GOT3 (cell line): ENCODE data around the gene RFX8.
"Not testable (repeated sequence)": the region's sequence is repeated elsewhere in the genome, so short reads cannot be mapped to it uniquely, and the experiment has no call there.

Source experiments
- DNase-seq: peaks from one replicate; lab custom pipeline; 2025; ENCODE audit warnings: mixed read lengths; lab: John Stamatoyannopoulos, UW

The RFX8 gene

DNA sequence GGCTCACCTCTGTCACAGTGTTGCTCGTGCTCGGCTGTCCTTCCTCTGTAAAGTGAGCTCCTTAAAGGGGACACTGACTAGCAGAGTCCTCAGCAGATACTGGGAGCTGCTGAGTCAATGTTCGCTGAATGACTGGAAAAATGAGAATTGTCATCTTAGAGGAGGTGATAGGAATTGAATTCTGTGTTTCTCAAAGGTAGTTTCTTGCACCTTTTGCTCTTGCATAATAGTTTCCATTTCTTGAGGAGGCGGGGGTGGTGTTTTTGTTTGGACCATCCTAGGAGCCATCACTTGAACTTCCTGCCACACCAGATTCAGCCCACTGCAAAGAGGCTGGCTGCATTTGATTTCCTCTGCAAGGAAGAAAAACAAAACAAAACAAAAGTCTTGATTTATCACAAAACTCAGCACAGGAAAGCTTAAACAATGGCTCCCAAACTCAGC, 11.4 kb upstream of the RFX8 start:
- no peak for DNase-seq

DNA sequence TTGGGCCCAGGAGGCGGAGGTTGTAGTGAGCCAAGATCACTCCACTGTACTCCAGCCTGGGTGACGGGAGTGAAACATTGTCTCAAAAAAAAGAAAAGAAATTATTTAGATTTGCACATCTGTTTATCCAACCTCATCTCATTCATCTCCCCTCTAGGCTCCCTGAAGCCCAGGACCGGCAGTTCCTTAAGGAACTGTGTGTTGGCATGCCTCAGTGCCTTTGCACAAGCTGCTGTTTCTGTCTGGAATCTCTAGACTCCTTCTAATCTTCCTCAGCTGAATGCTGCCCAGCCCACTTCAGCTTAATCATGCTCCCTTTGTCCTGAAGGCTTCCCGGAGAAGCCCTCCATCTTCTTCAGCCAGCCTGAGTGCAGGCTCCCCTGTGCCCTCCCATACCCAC, 10.9 kb upstream of the RFX8 start:
- no peak for DNase-seq

- no peak for DNase-seq
Measured at GRCh38 chr2:101480764-101481163, 5.9 kb upstream of the RFX8 start.

DNA sequence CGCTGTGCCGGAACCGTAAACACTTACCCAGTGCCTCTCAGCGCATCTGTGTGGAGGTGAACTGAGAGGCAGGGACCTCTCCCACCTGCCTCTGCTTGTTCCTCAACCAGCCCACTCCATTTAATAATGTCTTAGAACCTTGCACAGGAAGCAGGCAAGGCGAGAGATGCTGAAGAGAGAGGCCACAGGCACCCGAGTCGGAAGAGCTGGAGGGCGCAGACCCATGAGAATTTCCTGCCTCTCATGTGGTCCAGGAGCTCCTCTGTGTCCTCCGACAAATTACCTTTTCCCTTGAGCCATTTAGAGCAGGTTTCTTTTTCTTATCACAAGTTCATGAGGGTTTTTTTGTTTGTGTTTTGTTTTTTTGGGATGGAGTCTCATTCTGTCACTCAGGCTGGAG, 4.9 kb upstream of the RFX8 start:
- no peak for DNase-seq

DNA sequence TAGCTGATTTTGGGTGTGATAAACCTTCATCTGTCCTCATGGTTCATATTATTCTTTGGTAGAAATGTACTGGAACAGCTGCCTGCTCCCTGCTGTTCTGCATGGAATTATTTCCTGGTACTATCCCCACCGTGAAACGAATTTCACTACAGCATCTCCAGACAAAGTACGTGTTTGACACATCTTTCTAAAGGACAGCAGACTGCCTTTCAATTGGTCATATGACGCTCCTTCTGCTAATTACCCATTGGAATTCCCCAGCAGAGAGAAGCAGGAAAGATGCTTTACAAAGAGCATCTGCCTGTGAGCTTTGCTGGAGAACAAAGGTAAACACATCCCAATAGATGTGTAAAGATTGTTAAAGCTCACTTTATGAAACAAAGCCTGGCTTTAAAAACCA, 4.4 kb upstream of the RFX8 start:
- no peak for DNase-seq

- no peak for DNase-seq
Measured at GRCh38 chr2:101478181-101479001, 3.5 kb upstream of the RFX8 start.

- no peak for DNase-seq
Measured at GRCh38 chr2:101477556-101477955, 2.6 kb upstream of the RFX8 start.

DNA sequence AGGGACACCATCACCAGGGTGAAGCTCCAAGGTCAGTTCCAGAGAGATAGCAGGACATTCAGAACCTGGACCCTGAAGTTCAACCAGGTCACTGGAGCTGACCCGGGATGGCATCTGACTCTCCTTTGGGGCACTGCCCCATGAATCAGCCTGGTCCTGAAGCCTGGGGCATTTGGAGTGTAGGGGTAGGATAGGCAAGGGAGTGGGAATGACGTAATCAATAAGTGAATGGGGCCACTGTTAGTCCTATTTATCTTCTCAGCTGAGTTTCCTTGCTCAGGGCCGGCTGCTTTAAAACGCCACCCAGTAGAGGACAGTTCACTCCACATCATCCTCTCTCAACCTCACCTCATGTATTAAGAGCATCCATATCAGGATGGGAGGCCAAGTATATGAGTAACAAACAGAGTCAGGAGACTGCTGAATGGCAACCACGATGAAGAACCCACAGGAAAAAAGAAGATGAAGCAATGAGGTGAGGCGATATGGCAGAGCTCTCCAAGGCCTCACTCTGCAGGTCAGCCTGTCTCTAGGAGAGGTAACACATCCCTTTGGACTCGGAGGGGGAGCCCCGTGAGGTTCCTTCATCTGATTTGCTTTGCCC, 1.8 kb upstream of the RFX8 start:
- DNase-seq = no peak

DNA sequence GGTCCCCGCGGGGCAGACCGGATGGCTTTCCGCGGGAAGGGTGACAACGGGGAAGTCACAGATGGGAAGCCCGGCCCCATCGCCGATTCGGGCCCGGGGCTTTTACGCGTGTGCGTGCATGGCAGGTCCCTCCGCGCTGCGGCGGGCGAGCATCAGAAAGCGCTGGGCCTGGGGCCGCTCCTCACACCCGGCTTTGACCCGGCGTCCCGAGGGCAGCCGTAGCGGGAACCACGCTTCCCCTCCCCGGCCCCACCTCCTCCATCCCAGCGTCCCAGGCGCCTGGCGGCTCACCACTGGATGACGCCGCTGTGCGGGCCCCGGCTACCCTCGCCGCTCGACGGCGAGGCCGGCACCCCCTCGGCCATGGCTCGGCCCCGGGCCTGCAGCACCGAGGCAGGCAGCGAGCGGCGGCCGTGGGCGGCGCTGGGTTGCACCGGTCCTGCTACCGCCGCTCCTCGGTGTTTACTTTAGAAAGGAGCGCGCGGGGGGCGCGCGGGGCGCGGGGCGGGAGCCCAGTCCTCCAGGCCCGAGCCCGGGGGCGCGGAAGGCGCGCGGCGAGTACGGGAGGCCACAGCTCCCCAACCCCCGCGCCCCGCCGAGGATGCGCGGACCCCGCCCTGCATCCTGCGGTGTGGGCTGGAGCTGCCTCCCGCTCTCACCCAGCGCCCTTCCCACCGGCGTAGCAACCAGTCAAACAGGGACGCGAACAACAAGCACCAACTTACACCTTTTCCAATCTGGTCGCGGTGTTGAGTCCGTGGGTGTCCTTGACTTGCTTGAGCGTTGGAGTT, 806 bp downstream of the RFX8 start:
- DNase-seq = no peak

GRCh38 chr2:101473591-101473910, 1.4 kb downstream of the RFX8 start:
- DNase-seq = no peak

DNA sequence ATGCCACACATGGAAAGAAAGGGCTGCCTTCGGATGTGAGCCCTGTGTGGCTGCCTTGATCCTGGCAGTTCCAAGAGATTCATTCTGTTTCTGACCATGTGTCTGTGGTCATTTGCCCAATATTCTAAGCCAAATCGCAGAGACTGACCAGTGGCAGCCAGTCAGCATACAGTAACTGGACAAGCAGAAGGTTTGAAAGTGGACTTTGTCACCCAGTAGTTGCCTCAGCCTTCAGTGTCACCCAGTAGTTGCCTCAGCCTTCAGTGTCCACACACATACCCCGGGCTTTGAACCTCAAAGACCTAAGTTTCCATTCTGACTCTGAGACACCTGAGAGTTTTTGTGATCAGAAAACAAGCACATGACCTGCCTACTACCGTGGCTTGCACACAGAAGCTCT, 5.0 kb downstream of the RFX8 start:
- DNase-seq = no peak

DNA sequence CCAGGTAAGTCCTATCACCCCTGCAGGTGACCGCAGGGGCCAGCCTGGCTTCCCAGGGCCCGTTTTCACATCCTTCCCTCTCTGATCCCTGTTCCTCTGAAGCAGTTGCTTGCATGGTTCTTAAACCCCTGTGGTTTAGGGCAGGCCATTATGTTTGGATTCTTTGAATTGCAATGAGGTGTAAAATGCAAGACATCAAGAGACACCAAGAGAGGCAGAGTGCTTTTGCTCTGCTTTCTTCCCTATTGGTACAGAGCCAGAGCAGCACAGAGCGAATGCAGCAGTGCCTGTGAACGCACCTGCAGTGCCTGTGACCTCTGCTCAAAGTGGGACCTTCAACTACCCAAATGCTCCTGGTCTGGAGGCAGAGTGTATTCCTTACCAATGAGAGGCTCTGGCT, 7.6 kb downstream of the RFX8 start:
- DNase-seq = no peak

GRCh38 chr2:101466426-101466825, 8.5 kb downstream of the RFX8 start:
- no peak for DNase-seq

- DNase-seq = no peak
Measured at GRCh38 chr2:101464841-101465240, 10.1 kb downstream of the RFX8 start.

DNA sequence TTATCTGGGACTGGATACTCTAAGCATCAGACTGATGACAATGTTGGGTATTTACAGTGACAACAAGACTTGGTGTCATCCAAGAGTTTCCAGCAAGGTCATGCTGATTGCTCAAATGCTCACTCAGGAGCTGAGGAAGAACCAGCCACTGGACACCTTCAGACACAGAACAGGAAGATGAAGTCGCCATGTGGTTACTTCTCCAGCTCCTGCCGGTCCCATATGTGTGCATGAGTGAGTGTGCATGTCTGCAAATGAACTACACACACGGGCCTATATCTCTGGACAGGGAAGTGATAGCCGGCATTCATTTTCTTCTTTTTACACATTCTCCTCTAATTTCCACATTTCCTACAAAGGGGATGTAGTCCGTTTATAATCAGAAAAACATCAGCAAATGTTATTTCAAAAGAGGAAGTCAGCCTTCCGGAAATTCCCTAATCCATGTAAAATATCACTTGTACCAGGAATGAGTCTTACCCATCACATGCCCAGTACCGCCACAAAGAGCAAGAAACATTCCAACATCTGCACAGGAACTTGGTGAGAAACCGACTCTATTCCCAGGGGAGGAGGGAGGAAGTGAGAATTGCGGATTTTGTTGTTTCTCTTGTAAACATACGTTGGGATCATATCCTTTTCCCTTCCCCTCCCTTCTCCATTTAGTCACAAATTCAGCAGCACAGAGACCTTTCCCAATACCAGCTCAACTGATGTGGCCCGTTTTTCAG, 10.8 kb downstream of the RFX8 start:
- DNase-seq = peak; percentile 14

DNA sequence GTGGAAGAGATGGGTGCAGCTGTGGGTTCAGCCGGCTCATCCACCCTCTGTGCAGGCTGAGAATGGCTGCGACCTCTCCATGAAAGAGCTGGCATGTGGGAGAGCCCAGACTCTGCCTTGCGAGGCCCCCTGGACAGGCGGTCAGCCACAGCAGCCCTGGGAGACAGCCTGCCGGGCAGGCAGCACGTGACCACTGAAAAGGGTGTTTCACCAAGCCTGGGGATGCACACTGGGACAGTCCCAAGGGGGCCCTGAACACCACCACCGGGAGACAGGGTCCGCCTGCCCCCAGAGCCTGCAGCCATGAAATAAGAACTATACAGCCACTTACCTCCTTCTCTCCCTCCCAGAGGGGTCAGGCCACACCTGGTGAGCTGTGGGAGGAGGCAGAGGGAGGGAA, 11.5 kb downstream of the RFX8 start:
- no peak for DNase-seq

- DNase-seq = no peak
Measured at GRCh38 chr2:101461381-101461780, 13.5 kb downstream of the RFX8 start.

DNA sequence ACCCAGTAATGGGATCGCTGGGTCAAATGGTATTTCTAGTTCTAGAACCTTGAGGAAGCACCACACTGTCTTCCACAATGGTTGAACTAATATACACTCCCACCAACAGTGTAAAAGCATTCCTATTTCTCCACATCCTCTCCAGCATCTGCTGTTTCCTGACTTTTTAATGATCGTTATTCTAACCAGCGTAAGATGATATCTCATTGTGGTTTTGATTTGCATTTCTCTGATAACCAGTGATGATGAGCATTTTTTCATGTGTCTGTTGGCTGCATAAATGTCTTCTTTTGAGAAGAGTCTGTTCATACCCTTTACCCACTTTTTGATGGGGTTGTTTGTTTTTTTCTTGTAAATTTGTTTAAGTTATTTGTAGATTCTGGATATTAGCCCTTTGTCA, 20.5 kb downstream of the RFX8 start:
- DNase-seq = not testable (repeated sequence)

- no peak for DNase-seq
Measured at GRCh38 chr2:101450965-101451364, 23.9 kb downstream of the RFX8 start.

- no peak for DNase-seq
Measured at GRCh38 chr2:101446869-101447268, 28.0 kb downstream of the RFX8 start.

DNA sequence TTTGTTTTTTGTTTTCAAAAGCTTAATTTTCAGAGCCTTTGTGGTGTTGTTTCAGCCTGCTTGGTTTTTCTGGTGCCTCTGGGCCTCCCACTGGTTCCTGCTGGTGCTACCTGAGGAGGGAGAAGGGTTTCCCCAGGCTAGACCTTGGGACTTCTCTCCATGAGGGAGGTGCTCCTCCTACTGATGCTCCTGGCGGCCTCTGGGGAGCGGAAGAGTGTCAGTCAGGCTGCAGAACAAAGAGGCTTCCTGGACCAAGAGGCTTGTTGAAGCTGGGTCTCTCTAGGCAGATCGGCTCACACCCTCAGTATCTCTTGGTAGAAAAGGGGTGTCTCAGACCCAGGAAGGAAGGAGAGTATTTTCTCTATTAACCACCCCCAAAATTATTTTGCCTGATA, 32.2 kb downstream of the RFX8 start:
- DNase-seq = no peak

- no peak for DNase-seq
Measured at GRCh38 chr2:101442042-101442666, 32.8 kb downstream of the RFX8 start.
